ENCODE measurements around the gene FEZF1.

FEZF1 gene

DNA sequence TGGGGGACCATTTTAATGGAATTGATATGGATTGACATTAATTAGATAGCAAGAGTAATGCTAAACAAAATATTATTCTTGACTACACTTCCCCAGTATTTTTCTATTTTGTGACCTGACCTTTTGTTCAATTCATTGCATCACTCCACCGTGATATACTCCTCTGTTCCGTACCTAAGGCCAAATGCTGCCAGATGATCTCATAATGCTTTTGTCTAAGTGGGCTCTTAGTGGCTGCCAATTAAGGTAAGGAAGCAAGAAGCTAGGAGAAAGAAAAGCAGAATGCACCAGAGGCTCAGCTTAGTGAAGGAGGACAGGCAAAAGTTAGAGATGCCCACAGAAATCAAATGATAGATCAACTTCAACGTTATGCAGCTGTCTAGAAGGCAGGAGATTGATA lies 36.4 kb downstream of the FEZF1 start:
- Mint-ChIP-seq H3K36me3 (ENCODE audit: low read depth) (no peaks in the 10 kb centered on the region), H3K27ac (no peak overlapping the region), H3K9me3 (no peaks in the 10 kb centered on the region), H3K27me3 (no peaks in the 10 kb centered on the region), H3K4me1 (ENCODE audit: low read depth) (no peaks in the 10 kb centered on the region), H3K4me3 (no peak overlapping the region)
- intact Hi-C loops (cut with micrococcal nuclease): no loop called here

DNA sequence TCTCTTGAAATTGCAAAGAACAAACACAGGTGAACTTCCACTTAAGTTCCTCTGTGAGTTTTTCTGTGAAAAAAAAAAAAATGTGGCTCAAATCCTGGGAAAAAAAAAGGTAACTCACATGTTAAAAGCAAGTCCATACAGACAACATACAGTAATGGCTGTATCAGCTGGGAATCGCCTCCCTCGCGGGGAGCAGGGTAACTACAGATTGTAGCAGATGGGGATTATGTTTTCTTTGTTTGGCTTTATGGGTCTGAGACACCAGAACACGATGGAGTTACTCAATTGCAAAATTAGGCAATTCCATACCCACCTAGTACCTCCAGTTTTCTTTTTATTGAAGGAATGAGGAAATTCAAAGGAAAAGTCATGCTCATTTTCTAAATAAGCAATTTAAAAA lies 42.3 kb downstream of the FEZF1 start:
- Mint-ChIP-seq H3K9me3 (peaks cover 5% of the 10 kb centered on the region), H3K27me3 (no peaks in the 10 kb centered on the region), H3K4me3 (no peak overlapping the region), H3K36me3 (ENCODE audit: low read depth) (no peaks in the 10 kb centered on the region), H3K4me1 (ENCODE audit: low read depth) (no peaks in the 10 kb centered on the region), H3K27ac (no peak overlapping the region)
- intact Hi-C loops (cut with micrococcal nuclease): no loop called here

DNA sequence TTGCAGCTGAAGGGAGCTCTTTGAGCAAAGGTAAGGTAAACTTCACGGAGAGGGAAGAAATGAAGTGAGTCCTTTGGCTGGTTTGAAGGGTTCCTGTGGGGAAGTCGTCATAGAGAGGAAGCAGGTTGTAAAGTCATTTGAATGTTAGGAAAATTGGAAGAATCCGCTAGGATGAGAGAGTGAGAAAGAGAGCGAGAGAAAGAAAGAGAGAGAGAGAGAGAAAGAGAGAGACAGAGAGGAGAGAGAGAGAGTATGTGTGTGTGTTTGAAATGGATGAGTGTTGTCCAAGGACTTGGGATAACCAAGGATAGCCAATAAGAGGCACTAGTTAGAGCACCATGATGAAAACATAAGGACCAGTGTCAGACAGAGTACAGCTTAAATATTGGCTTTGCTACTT lies 43.1 kb downstream of the FEZF1 start:
- no peak overlapping the region for H3K27ac Mint-ChIP-seq
- no peaks in the 10 kb centered on the region for H3K4me1 Mint-ChIP-seq (ENCODE audit: low read depth)
- no peak overlapping the region for H3K4me3 Mint-ChIP-seq
- intact Hi-C loops (cut with micrococcal nuclease): no loop called here
- peaks cover 5% of the 10 kb centered on the region for H3K9me3 Mint-ChIP-seq
- no peaks in the 10 kb centered on the region for H3K36me3 Mint-ChIP-seq (ENCODE audit: low read depth)
- no peaks in the 10 kb centered on the region for H3K27me3 Mint-ChIP-seq

DNA sequence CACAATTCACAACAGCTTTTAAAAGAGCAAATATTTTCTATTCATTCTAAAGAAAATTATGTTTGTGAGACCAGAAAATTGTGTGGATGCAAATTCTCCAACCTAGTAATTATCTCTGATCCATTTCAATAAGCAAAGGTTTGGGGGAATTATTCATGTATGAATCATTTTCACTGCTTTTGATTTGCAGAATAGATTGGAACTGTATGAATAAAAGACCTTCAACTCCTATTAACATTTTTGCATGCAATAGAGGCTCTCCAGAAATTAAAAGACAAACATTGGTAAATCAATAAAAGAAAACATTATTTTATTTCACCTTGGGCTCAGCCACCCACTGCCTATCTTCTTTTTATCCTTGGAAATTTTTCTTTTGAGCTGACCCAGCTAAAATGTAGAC lies 43.5 kb downstream of the FEZF1 start:
- intact Hi-C loops (cut with micrococcal nuclease): no loop called here
- Mint-ChIP-seq H3K9me3 (peaks cover 5% of the 10 kb centered on the region), H3K4me3 (no peak overlapping the region), H3K4me1 (ENCODE audit: low read depth) (no peaks in the 10 kb centered on the region), H3K27me3 (no peaks in the 10 kb centered on the region), H3K27ac (no peak overlapping the region), H3K36me3 (ENCODE audit: low read depth) (no peaks in the 10 kb centered on the region)

DNA sequence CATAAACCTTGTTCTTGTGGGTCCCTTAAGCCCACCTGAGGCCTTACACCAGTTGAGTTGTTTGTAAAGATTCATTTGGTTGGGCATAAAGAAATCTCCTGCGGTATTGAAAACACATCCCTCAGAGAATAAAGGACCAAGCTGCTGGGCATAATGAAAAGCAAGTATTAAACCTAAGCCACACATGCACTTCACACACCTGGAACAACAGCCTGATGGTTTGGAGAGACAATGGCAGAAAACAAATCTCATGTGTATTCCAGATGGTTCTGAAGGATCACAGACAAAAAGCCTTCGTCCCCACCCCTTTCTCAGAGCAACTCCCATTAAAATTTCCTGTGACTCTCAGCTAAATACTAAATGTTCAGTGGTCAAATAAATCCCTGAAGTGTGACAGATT lies 44.2 kb downstream of the FEZF1 start:
- Mint-ChIP-seq H3K27ac (no peak overlapping the region), H3K36me3 (ENCODE audit: low read depth) (no peaks in the 10 kb centered on the region), H3K27me3 (no peaks in the 10 kb centered on the region), H3K9me3 (peaks cover 5% of the 10 kb centered on the region), H3K4me3 (no peak overlapping the region), H3K4me1 (ENCODE audit: low read depth) (no peaks in the 10 kb centered on the region)
- intact Hi-C loops (cut with micrococcal nuclease): no loop called here

DNA sequence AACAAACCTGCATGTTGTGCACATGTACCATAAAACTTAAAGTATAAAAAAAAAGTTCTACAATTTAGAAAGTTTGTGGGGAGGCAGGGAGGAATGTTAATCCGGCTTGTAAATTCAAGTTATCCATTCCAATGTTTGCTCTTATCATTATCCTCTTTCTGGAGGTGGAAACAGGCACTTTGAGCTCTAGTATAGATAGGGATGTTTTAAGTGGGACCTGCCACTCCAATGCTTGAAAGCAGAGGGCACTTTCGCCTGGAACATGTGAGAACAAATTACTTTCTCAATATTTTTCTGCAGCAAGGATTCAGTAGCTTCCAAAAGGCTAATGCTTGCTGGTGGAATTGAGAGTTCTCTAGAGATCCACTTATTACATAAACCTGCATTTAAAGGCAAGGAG lies 45.6 kb downstream of the FEZF1 start:
- Mint-ChIP-seq H3K27ac (no peak overlapping the region), H3K36me3 (ENCODE audit: low read depth) (no peaks in the 10 kb centered on the region), H3K9me3 (peaks cover 5% of the 10 kb centered on the region), H3K4me1 (ENCODE audit: low read depth) (no peaks in the 10 kb centered on the region), H3K27me3 (no peaks in the 10 kb centered on the region), H3K4me3 (no peak overlapping the region)
- intact Hi-C loops (cut with micrococcal nuclease): no loop called here

DNA sequence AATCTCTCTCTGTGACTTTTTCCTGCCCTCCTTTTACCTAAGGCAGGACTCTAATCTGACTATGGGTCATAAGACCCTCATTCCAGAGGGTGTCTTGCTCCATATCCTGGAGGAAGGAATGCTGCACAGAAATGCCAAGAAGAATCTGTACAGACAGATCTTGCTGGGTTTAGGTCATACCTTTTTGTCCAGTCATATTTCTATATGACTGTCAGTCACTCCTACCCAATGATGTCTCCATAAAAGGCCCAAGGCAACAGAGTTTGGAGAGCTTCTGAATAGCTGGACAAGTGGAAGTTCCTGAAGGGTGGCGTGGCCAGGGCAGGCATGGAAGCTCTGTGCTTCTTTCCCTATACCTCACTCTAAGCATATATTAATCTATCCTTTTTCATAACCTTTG lies 47.5 kb downstream of the FEZF1 start:
- Mint-ChIP-seq H3K36me3 (ENCODE audit: low read depth) (no peaks in the 10 kb centered on the region), H3K9me3 (peaks cover 5% of the 10 kb centered on the region), H3K27ac (no peak overlapping the region), H3K4me1 (ENCODE audit: low read depth) (no peaks in the 10 kb centered on the region), H3K27me3 (no peaks in the 10 kb centered on the region), H3K4me3 (no peak overlapping the region)
- intact Hi-C loops (cut with micrococcal nuclease): no loop called here

DNA sequence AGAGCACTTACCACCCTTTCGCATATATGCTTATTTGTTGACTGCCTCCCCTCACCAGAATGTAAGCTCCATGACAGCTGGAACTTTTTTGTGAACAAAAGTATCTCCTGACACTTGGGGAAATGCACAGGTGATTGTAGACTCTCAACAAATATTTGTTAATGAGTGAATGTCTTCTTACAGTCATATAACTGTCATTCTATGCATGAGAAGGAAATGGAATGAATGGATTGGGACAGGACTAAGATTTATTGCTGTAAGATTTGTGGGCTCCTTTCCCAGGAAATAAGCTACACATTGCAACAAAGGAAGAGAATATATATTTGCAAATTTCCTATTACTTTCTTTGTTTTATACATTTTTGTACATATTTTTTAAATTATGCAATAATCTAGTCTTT lies 48.5 kb downstream of the FEZF1 start:
- H3K4me3 Mint-ChIP-seq: no peak overlapping the region
- H3K36me3 Mint-ChIP-seq (ENCODE audit: low read depth): no peaks in the 10 kb centered on the region
- peaks cover 5% of the 10 kb centered on the region for H3K9me3 Mint-ChIP-seq
- H3K4me1 Mint-ChIP-seq (ENCODE audit: low read depth): no peaks in the 10 kb centered on the region
- no peak overlapping the region for H3K27ac Mint-ChIP-seq
- H3K27me3 Mint-ChIP-seq: no peaks in the 10 kb centered on the region
- intact Hi-C loops (cut with micrococcal nuclease): no loop called here

DNA sequence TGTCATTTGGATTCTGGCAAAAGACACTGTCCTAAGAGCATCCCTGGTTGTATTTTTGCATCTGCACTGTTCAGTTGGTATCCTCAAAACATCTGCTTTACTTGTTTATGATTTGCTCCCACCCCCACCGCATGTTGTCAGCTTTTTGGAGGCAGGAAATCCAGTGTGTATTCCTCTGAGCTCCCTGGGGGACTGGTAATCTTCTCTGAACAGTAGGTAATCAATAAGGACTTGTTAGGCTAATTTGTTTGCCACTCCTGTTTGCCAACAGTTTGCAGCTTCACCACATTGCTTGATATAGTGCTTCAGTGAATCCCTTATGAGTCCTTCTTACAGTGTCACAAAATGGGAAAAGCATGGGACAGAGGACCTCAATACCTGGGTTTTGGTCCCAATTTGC lies 49.1 kb downstream of the FEZF1 start:
- Mint-ChIP-seq H3K4me1 (ENCODE audit: low read depth) (no peaks in the 10 kb centered on the region), H3K27ac (no peak overlapping the region), H3K27me3 (no peaks in the 10 kb centered on the region), H3K9me3 (peaks cover 5% of the 10 kb centered on the region), H3K4me3 (no peak overlapping the region), H3K36me3 (ENCODE audit: low read depth) (no peaks in the 10 kb centered on the region)
- intact Hi-C loops (cut with micrococcal nuclease): no loop called here
